ENCODE results near the gene HRC.

GRCh38 chr19:49150944-49151243 lies 4.3 kb downstream of the HRC start:
- TF ChIP-seq YY1 (IDR thresholded peaks at IDR 0.05; ENCODE audit: low read depth) (no peak), CTCF (IDR thresholded peaks at IDR 0.05) (no peak), EZH2phosphoT487 (IDR thresholded peaks at IDR 0.05; ENCODE audit: borderline replicate concordance, low read depth) (no peak), REST (IDR thresholded peaks at IDR 0.05; ENCODE audit: low read depth, low read length) (no peak), SMC3 (IDR thresholded peaks at IDR 0.05; ENCODE audit: low read depth, low read length) (no peak), ELF1 (IDR thresholded peaks at IDR 0.05) (no peak), POLR2AphosphoS5 (IDR thresholded peaks at IDR 0.05; ENCODE audit: low read depth, low read length) (no peak), RCOR1 (IDR thresholded peaks at IDR 0.05; ENCODE audit: low read length) (no peak)
